ENCODE results near the gene PSMC4.

GRCh38 chr19:39967561-39967960, 3.4 kb upstream of the PSMC4 start:
- no peak for TF ChIP-seq CTCF (IDR thresholded peaks at IDR 0.05 in 4 of 5, conservative IDR thresholded peaks at IDR 0.05 in 1 of 5)
- no peak for TF ChIP-seq POLR2A (IDR thresholded peaks at IDR 0.05)

Data from gastrocnemius medialis (tissue), 4 donors.